SU-DHL-6 (cell line): ENCODE data around the gene B3GALT6.
"Not testable (repeated sequence)": the region's sequence is repeated elsewhere in the genome, so short reads cannot be mapped to it uniquely, and the experiment has no call there.

ENCODE experiments used
- H2AFZ ChIP-seq: fragments of 200-600 bp; sonication (generic); 2 replicates; pipeline ENCODE4 v1.6.1; 2014; ENCODE audit warnings: low read depth, mild to moderate bottlenecking, moderate library complexity, mixed read lengths, antibody characterized with exemption, low read length; ENCODE audit not compliant: severe bottlenecking
- H3F3A ChIP-seq: fragments of 200-600 bp; shearing (Covaris generic); 2 replicates; pipeline ENCODE4 v1.6.0; 2016; ENCODE audit warnings: antibody characterized with exemption, mild to moderate bottlenecking; ENCODE audit not compliant: insufficient read depth
- H3K27ac ChIP-seq: fragments of 200-600 bp; sonication (generic); 2 replicates; pipeline ENCODE4 v1.5.1; 2016; ENCODE audit warnings: low read depth, mild to moderate bottlenecking, low read length, moderate library complexity, mixed read lengths
- H3K27me3 ChIP-seq: fragments of 200-600 bp; sonication (generic), shearing (Covaris generic); 2 replicates; pipeline ENCODE4 v1.6.0; 2014; ENCODE audit warnings: mild to moderate bottlenecking, low read length
- H3K36me3 ChIP-seq: fragments of 200-600 bp; sonication (generic); 2 replicates; pipeline ENCODE4 v1.6.1; 2014; ENCODE audit warnings: mild to moderate bottlenecking, low read length, mixed read lengths
- H3K4me2 ChIP-seq: fragments of 300-600, 200-600 bp; shearing (Covaris generic), sonication (generic); 2 replicates; pipeline ENCODE4 v1.6.0; 2014; ENCODE audit warnings: low read length, low read depth, mild to moderate bottlenecking; ENCODE audit not compliant: poor library complexity, severe bottlenecking
- H3K4me3 ChIP-seq: fragments of 200-600 bp; sonication (generic); 2 replicates; pipeline ENCODE4 v1.5.1; 2014; ENCODE audit warnings: antibody characterized with exemption, low read length, mild to moderate bottlenecking, mixed read lengths; ENCODE audit not compliant: insufficient read depth, poor library complexity, severe bottlenecking
- H3K79me2 ChIP-seq: fragments of 200-600 bp; sonication (generic); 2 replicates; pipeline ENCODE4 v1.6.1; 2014; ENCODE audit warnings: mild to moderate bottlenecking, low read length, moderate library complexity; ENCODE audit not compliant: insufficient read depth
- H3K9ac ChIP-seq: fragments of 200-600 bp; sonication (generic); 2 replicates; pipeline ENCODE4 v1.7.0; 2014; ENCODE audit warnings: mild to moderate bottlenecking, low read length
- H3K9me2 ChIP-seq: fragments of 200-600 bp; sonication (generic); replicated peaks from 2 replicates; pipeline ENCODE4 v1.6.1; 2014; ENCODE audit warnings: low read length; ENCODE audit not compliant: insufficient read depth
- H3K9me3 ChIP-seq: fragments of 200-600 bp; sonication (generic); 2 replicates; pipeline ENCODE4 v1.6.1; 2014; ENCODE audit warnings: low read length, mixed read lengths; ENCODE audit not compliant: insufficient read depth
- H4K20me1 ChIP-seq: fragments of 200-600 bp; sonication (generic); 2 replicates; pipeline ENCODE4 v1.6.1; 2014; ENCODE audit warnings: low read depth, mild to moderate bottlenecking, antibody characterized with exemption, low read length, moderate library complexity, mixed read lengths
- EZH2phosphoT487 ChIP-seq: fragments of 200-600 bp; sonication (generic), shearing (Covaris generic); conservative IDR thresholded peaks from 2 replicates; pipeline ENCODE4 v1.6.1; 2018; ENCODE audit warnings: mild to moderate bottlenecking, antibody characterized with exemption, low read length, moderate library complexity, mixed read lengths
- TF ChIP-seq, protein P1 (sequence below): fragments of 200-600 bp; sonication (generic); IDR thresholded peaks from one replicate; pipeline ENCODE4 v1.5.1; 2017; ENCODE audit warnings: antibody characterized with exemption, mild to moderate bottlenecking, low read length, moderate library complexity; ENCODE audit not compliant: insufficient read depth, poor library complexity, severe bottlenecking

The B3GALT6 gene

GRCh38 chr1:1247341-1247913, 15.4 kb downstream of the B3GALT6 start:
- Histone ChIP-seq H3K79me2 (no peaks in the 10 kb centered on the region), H3K4me3 (no peak overlapping the region), H4K20me1 (no peaks in the 10 kb centered on the region), H3K27ac (no peak overlapping the region), H3F3A (no peaks in the 10 kb centered on the region), H3K9ac (no peak overlapping the region), H3K9me2 (no peaks in the 10 kb centered on the region), H3K9me3 (no peaks in the 10 kb centered on the region), H3K36me3 (no peaks in the 10 kb centered on the region), H3K4me2 (no peak overlapping the region), H3K27me3 (no peaks in the 10 kb centered on the region), H2AFZ (no peak overlapping the region)
- TF ChIP-seq EZH2phosphoT487 = no peak
- TF ChIP-seq, protein P1, sequence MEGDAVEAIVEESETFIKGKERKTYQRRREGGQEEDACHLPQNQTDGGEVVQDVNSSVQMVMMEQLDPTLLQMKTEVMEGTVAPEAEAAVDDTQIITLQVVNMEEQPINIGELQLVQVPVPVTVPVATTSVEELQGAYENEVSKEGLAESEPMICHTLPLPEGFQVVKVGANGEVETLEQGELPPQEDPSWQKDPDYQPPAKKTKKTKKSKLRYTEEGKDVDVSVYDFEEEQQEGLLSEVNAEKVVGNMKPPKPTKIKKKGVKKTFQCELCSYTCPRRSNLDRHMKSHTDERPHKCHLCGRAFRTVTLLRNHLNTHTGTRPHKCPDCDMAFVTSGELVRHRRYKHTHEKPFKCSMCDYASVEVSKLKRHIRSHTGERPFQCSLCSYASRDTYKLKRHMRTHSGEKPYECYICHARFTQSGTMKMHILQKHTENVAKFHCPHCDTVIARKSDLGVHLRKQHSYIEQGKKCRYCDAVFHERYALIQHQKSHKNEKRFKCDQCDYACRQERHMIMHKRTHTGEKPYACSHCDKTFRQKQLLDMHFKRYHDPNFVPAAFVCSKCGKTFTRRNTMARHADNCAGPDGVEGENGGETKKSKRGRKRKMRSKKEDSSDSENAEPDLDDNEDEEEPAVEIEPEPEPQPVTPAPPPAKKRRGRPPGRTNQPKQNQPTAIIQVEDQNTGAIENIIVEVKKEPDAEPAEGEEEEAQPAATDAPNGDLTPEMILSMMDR = no peak

DNA sequence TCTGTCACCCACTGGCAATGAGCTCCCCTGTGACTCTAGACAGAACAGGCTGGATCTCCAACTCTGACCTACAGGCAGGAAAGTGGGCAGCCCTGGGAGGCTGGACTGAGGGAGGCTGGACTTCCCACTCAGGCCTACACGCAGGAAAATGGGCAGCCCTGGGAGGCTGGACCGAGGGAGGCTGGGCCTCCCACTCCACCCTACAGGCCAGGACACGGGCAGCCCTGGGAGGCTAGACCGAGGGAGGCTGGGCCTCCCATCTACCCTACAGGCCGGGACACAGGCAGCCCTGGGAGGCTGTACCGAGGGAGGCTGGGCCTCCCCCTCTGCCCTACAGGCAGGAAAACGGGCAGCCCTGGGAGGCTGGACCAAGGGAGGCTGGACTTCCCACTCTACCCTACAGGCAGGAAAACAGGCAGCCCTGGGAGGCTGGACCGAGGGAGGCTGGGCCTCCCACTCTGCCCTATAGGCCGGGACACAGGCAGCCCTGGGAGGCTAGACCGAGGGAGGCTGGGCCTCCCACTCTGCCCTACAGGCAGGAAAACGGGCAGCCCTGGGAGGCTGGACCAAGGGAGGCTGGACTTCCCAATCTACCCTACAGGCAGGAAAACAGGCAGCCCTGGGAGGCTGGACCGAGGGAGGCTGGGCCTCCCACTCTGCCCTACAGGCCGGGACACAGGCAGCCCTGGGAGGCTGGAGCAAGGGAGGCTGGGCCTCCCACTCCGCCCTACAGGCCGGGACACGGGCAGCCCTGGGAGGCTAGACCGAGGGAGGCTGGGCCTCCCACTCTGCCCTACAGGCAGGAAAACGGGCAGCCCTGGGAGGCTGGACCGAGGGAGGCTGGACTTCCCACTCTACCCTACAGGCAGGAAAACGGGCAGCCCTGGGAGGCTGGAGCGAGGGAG, 16.2 kb downstream of the B3GALT6 start:
- not testable (repeated sequence) for H3F3A ChIP-seq, H3K27ac ChIP-seq, H3K4me3 ChIP-seq, H3K9me2 ChIP-seq, H3K4me2 ChIP-seq, H2AFZ ChIP-seq, H4K20me1 ChIP-seq, H3K79me2 ChIP-seq, H3K9me3 ChIP-seq, H3K9ac ChIP-seq, H3K36me3 ChIP-seq, H3K27me3 ChIP-seq

GRCh38 chr1:1250786-1251284, 18.8 kb downstream of the B3GALT6 start:
- H3K9me3 ChIP-seq = no peaks in the 10 kb centered on the region
- H2AFZ ChIP-seq = no peak overlapping the region
- peak overlapping the region; percentile 7 for H3K4me2 ChIP-seq
- no peaks in the 10 kb centered on the region for H3F3A ChIP-seq
- no peaks in the 10 kb centered on the region for H3K36me3 ChIP-seq
- H3K27ac ChIP-seq = peak overlapping the region; percentile 60
- H4K20me1 ChIP-seq = no peaks in the 10 kb centered on the region
- H3K9ac ChIP-seq = peak overlapping the region; percentile 46
- H3K79me2 ChIP-seq = no peaks in the 10 kb centered on the region
- H3K9me2 ChIP-seq = no peaks in the 10 kb centered on the region
- TF ChIP-seq EZH2phosphoT487 = no peak
- TF ChIP-seq, protein P1 = no peak
- H3K27me3 ChIP-seq = no peaks in the 10 kb centered on the region
- H3K4me3 ChIP-seq = no peak overlapping the region

DNA sequence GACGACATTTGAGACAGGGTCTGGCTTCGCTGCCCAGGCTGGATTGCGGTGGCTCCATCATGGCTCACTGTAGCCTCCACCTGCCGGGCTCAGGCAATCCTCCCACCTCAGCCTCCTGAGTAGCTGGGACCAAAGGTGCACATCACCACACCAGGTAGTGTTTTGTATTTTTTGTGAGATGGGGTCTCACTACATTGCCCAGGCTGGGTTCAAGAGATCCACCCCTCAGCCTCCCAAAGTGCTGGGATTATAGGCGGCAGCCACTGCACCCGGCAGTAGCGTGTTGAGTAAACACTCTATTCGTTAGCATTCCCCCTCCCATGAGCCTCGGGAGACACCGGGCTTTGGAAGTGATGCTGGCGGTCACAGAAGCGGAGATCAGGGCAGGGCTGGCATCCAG, 21.3 kb downstream of the B3GALT6 start:
- no peaks in the 10 kb centered on the region for H3K27me3 ChIP-seq
- no peaks in the 10 kb centered on the region for H3K36me3 ChIP-seq
- no peak overlapping the region for H3K4me2 ChIP-seq
- H3K27ac ChIP-seq = no peak overlapping the region
- H3F3A ChIP-seq = no peaks in the 10 kb centered on the region
- no peak overlapping the region for H2AFZ ChIP-seq
- H4K20me1 ChIP-seq = no peaks in the 10 kb centered on the region
- no peak for TF ChIP-seq EZH2phosphoT487
- TF ChIP-seq, protein P1 = no peak
- H3K4me3 ChIP-seq = no peak overlapping the region
- no peaks in the 10 kb centered on the region for H3K9me3 ChIP-seq
- H3K79me2 ChIP-seq = no peaks in the 10 kb centered on the region
- no peak overlapping the region for H3K9ac ChIP-seq
- no peaks in the 10 kb centered on the region for H3K9me2 ChIP-seq
